NCI-H345 (cell line): Measurements from ENCODE around the gene MMRN2.
"Not testable (repeated sequence)": the region's sequence is repeated elsewhere in the genome, so short reads cannot be mapped to it uniquely, and the experiment has no call there.

Experiments used
- DNase-seq: peaks from one replicate; lab custom pipeline; 2025; lab: John Stamatoyannopoulos, UW

Gene MMRN2

GRCh38 chr10:86941991-86942421, 15.4 kb downstream of the MMRN2 start:
- DNase-seq = no peak

- no peak for DNase-seq
These were observed 16.0 kb downstream of the MMRN2 start for GRCh38 chr10:86941426-86941825.

- no peak for DNase-seq
These were observed 16.7 kb downstream of the MMRN2 start for GRCh38 chr10:86940677-86941076.

GRCh38 chr10:86940076-86940475, 17.3 kb downstream of the MMRN2 start:
- DNase-seq = not testable (repeated sequence)

- DNase-seq = no peak
These were observed 19.2 kb downstream of the MMRN2 start for GRCh38 chr10:86938260-86938659.

GRCh38 chr10:86937502-86938154, 19.8 kb downstream of the MMRN2 start:
- DNase-seq = no peak

GRCh38 chr10:86936661-86937501, 20.5 kb downstream of the MMRN2 start:
- DNase-seq = no peak

GRCh38 chr10:86934162-86934711, 23.2 kb downstream of the MMRN2 start:
- DNase-seq = not testable (repeated sequence)

DNA sequence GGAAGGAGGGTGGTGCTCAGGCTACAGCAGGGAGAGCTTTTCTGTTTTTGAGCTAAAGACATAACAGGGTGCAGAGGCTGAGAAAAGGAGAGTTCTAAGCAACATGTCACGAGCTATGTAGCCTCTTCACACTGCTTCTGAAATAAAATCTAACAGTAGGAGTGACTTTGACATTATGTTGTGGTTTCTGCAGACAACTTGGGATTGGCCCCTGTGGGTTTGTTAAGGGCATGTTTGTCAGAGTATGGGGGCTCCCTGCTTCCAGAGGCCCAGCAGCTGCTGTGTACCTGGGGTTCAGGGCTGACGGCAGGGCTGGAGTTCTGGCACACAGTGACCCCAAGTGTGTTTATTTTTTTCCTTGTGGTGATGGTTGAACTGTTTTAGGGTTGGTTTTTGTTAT, 24.7 kb downstream of the MMRN2 start:
- no peak for DNase-seq

DNA sequence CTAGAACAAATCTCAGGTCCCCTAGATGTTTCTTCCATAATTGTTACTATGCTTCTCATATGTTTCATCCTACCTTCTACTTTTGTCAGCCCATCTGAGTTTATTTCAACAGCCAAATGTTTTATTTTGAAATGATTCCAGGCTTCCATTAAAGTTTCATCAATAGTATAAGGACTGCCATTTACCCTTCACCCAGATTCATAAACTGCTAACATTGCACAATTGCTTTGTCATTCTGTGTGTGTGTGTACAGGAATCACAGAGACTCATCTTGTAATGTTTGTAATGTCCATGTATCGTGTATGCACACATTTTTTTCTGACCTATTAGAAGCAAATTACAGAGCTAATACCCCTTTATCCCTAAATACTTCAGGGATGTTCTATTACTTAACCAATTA, 25.5 kb downstream of the MMRN2 start:
- no peak for DNase-seq

DNA sequence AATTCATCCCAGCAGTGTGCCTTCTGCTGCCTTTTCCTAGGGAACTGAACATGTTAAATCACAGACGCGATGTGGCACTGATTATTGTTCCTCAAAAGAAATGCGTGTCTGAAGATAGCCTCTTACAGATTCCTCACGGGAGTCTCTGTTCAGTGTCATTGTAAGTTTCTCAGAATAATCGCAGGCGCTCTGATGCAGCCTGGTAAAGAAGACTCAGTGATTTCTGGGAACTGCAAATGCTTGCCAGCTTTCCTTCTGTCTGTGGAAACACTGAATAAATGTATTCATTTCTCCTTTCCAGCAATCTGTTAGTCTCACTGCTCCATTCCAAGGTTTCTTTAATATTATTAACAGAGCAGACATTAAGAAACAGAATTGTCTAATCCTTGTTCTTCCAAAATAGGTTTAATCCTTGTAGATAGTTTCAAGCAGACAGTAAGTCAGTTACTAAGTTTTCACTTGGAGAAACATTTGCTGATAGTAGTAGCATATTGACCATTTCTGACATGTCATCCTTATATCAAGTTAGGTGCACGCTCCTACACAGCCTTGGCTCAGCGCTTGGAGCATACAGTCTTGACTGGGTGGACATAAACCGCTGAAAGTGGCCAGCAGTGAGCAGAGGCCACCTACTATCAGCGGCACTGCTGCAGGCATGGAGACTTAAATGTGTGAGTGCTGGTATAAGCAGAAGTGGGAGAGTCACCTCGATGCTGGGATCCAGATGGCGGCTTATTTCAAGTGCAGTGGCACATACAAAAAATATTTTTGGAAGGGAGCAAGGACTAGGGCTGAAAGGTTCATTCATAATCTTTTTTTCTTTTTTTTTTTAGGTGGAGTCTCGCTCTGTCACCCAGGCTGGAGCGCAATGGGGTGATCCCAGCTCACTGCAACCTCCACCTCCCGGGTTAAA, 27.7 kb downstream of the MMRN2 start:
- DNase-seq = no peak

DNA sequence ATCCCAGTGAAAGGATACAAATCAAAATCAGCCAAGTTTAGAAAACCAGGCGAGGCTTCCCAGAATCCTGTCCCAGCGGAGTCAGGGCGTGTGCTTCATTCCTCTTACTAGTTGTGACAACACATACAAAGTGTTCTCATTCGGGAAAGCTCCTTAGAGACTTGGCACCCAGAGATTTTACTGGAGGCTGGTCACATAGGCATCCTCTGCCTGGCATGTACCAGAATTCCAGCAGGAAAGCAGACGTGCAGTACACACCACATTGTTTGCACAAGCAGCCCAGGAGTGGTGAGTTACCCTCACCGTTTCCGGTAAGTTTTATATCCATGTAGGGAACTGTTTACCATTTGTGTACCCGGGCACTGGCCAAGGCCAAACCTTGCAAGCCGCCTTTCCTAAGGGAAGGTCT, 34.9 kb downstream of the MMRN2 start:
- no peak for DNase-seq

GRCh38 chr10:86918022-86918471, 39.4 kb downstream of the MMRN2 start:
- no peak for DNase-seq

DNA sequence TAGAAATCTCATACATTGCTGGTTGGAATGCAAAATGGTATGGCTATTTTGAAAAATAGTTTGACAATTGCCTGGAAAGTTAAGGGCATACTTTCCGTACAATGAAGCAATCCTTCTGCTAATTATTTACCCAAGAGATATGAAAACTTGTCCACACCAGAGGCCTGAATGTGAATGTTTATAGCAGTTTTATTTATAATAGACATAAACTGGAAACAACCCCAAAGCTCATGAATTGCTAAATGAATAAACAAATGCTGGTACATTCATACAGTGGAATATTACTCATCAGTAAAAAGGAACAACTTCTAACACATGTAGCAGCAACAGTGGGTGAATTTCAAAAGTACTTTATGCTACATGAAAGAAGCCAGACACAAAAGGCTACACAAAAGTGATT, 42.7 kb downstream of the MMRN2 start:
- DNase-seq = no peak

- DNase-seq = no peak
These were observed 52.0 kb downstream of the MMRN2 start for GRCh38 chr10:86905429-86905828.

DNA sequence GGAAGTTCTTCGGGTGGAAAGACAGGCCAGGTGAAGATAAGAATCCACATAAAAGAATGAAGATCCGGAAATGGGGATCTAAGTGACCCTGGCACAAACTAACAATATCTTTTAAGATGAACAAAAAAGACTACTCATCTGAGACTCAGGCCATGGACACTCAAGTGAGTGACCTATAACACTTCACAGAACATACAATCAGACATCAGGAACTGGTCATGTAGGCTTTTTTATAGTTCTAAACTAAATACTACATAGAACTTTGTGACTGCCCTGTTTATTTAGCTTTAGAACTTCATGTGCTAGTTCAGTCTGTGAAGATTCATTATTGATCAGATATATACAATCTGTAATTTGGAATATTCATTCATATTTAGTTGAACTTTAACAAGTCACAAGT, 52.8 kb downstream of the MMRN2 start:
- DNase-seq = no peak

DNA sequence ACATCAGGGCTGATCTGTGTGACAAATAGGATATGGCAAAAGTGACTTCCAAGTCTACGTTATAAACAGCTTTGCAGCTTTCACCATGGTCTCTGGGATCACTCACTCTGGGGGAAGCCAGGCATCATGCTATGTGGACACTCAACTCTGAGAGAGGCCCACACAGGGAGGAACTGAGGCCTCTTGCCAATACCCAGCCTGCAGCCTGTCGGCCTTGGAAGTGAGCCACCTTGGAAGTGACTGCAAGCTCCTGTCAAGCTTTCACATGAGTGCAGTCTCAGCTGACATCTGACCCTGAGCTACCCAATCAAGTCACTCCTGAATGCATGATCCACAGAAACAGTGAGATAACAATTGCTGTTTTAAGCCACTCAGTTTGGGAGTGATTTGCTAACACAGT, 56.5 kb downstream of the MMRN2 start:
- no peak for DNase-seq

- DNase-seq = peak; percentile 1
These were observed 57.6 kb downstream of the MMRN2 start for GRCh38 chr10:86899670-86900276.

DNA sequence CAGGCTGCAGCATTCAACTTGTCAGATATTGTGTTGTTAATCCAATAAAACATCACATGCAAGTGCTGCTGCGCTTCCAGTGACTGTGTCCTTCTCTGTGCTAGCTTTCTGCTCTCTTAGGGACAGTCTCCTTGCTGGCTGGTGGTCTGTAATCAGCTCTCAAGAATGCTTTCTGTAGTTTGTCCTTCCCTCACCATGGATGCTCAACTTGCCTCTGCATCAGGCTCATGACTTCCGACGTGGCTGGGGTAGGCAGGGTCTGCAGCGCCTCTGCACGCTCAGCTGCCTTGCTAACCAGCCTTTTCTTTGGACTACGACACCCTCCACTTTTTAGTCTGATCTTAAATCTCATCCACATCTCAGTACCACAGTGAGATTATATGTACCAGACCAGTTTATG, 58.3 kb downstream of the MMRN2 start:
- DNase-seq = no peak

DNA sequence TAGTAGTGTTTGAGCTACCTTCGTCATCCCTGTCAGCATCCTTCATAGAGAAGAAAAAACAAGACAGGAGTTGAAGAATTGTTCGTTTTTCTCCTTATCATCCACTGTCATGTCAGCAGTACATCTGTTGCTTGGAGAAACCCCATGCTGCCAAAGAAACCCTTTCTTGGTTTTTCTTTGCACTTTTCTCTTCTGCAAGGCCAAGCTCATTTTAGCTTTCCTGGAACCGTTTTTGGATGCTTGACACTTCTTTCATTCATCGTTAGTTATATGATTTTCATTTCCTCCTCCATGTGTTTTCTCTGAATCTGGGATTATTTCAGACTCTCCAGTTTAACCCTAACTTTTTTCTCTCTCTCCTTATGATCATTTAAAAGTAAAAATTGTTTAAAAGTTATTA, 58.9 kb downstream of the MMRN2 start:
- no peak for DNase-seq

GRCh38 chr10:86889997-86890396, 67.4 kb downstream of the MMRN2 start:
- DNase-seq = no peak
